CD4-positive, alpha-beta T cell treated with Interleukin-2 at 100 ng/mL for 4 hours (primary cell): ENCODE results near the gene CRIP2.

Experiments
- DNase-seq: peaks from one replicate; pipeline ENCODE4 v3.0.0-alpha.2; 2020; ENCODE audit warnings: low spot score

CRIP2 gene

DNA sequence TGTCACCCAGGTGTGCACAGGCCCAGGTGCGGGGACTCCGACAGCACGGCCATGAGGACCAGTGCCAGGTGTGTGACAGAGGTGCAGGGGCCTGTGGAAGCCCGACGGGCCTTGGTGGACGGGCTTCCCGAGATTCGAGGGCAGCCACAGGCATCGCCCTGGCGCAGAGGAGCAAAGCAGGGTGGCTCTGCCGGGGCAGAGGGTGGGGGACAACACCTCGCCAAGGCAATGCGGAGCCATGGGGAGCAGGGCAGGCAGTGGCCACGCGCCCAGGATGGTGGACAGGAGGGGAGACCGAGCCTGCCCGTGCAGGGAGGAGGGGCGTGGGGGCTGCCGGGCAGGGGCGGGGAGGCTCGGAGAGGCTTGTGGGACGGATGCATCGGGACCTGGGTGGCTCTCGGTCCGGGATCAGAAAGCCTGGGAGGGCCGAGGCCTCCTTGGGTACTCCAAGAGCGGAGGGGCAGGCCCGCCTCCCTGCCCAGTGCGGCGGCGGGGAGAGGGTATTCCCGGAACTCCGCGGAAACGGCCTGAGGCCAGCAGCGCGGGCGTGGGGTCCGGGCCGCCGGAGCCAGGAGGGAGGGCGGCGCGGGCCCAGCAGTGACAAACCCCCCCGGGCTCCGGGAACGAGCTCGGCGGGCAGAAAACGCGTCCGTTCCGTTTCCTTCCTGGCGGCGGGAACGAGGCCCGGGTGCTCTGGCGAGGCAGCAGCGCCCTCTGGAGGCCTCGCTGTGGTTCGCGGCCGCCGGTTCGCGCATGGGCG is 53.4 kb downstream of the CRIP2 start:
- peak; percentile 81 for DNase-seq

DNA sequence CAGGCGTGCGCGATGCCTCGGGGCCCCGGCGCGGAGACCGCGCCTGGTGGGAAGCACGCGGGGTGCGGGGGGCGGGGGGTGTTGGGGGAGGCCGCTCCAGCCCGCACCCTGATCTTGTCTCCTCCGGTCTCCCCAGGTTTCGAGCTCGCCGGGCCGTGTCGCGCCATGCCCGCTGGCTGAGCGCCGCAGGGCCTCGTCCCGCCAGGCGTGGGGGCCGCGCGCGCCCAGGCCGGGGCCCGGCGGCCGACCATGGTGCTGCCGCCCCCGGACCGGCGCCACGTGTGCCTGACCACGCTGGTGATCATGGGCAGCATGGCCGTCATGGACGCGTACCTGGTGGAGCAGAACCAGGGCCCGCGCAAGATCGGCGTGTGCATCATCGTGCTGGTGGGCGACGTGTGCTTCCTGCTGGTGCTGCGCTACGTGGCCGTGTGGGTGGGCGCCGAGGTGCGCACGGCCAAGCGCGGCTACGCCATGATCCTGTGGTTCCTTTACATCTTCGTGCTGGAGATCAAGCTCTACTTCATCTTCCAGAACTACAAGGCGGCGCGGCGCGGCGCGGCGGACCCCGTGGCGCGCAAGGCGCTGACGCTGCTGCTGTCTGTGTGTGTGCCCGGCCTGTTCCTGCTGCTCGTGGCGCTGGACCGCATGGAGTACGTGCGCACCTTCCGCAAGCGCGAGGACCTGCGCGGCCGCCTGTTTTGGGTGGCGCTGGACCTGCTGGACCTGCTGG is 54.1 kb downstream of the CRIP2 start:
- no peak for DNase-seq

DNA sequence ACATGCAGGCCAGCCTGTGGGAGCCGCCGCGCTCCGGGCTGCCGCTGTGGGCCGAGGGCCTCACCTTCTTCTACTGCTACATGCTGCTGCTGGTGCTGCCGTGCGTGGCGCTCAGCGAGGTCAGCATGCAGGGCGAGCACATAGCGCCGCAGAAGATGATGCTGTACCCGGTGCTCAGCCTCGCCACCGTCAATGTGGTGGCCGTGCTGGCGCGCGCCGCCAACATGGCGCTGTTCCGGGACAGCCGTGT is 54.6 kb downstream of the CRIP2 start:
- DNase-seq, result no peak
